SK-N-SH treated with all-trans-retinoic acid at 6 μM for 48 hours (cell line): ENCODE results near the gene FFAR4.

Experiments
- CSDC2 ChIP-seq: fragments of 250-450 bp; sonication (Bioruptor Pico); IDR thresholded peaks from 2 replicates; pipeline ENCODE4 v1.5.0; 2020; ENCODE audit warnings: mild to moderate bottlenecking, moderate library complexity
- PATZ1 ChIP-seq: fragments of 250-450 bp; sonication (Bioruptor Pico); IDR thresholded peaks from 2 replicates; pipeline ENCODE4 v1.8.0; 2020; ENCODE audit warnings: mild to moderate bottlenecking, moderate library complexity, borderline replicate concordance
- RARB ChIP-seq: fragments of 250-450 bp; sonication (Bioruptor Pico); IDR thresholded peaks from 2 replicates; pipeline ENCODE4 v1.8.0; 2021; ENCODE audit warnings: mild to moderate bottlenecking, moderate library complexity

DNA sequence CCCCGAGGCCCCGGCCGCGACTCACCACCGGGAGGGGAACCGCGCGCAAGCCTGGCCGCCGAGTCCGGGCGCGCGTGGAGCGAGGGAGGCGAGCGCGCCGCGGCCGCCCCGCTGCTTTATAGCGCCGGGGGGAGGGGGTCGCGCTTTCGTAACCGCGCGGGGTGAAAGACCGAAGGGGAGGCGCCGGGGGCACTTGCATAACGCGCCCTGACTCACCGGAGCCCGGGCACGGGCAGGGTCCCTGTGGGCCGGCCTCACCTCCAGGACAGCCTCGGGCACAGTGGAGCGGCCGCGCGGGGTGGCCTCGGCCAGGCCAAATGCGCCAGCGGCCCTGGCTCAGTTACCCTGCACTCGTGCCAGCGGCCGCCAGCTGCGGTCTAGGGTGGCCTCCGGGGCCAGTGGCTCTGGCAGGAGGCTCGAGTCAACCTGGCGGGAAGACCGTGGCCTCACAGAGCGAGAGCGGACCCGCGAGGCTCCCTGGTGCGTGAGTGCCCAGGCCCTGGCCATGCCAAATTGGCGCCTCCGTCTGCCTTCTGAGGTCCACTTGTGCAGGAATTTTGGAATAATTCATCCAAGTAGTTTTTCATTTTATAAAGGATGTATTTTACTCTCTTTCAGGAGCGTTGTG lies 34.8 kb downstream of the FFAR4 start, which contains the start of gene RBP4:
- TF ChIP-seq PATZ1 (no peak), RARB (CRISPR knock-in tag) (no peak), CSDC2 (no peak)
